Effector memory CD4-positive, alpha-beta T cell (primary cell): Measurements from ENCODE around the gene TBC1D3B.
"Not testable (repeated sequence)": the region's sequence is repeated elsewhere in the genome, so short reads cannot be mapped to it uniquely, and the experiment has no call there.

Experiments
- DNase-seq, 3 donors: peaks; one replicate each; pipeline ENCODE4 v3.0.0-alpha.2; 2020
- H3K27ac ChIP-seq: 2 replicates; pipeline ENCODE4 v1.7.0; 2013; ENCODE audit warnings: mild to moderate bottlenecking, low read length, moderate library complexity; ENCODE audit not compliant: insufficient read depth, poor library complexity, severe bottlenecking
- H3K27me3 ChIP-seq: replicated peaks from 2 replicates; pipeline ENCODE4 v1.7.0; 2013; ENCODE audit warnings: mild to moderate bottlenecking, low read length; ENCODE audit not compliant: insufficient read depth, control insufficient read depth, poor library complexity, severe bottlenecking
- H3K36me3 ChIP-seq: 2 replicates; pipeline ENCODE4 v1.7.0; 2013; ENCODE audit warnings: mild to moderate bottlenecking, low read length, moderate library complexity; ENCODE audit not compliant: control insufficient read depth, insufficient read depth
- H3K4me1 ChIP-seq: 2 replicates; pipeline ENCODE4 v1.7.0; 2013; ENCODE audit warnings: low read length, mild to moderate bottlenecking; ENCODE audit not compliant: control insufficient read depth, insufficient read depth, poor library complexity, severe bottlenecking
- H3K4me3 ChIP-seq: 2 replicates; pipeline ENCODE4 v1.7.0; 2013; ENCODE audit warnings: low read length, low read depth, mild to moderate bottlenecking; ENCODE audit not compliant: insufficient read depth, poor library complexity, severe bottlenecking
- H3K9me3 ChIP-seq: 2 replicates; pipeline ENCODE4 v1.7.0; 2013; ENCODE audit warnings: mild to moderate bottlenecking, low read length, moderate library complexity; ENCODE audit not compliant: control insufficient read depth
- total RNA-seq, 3 donors: gene quantifications; one replicate each; lab custom pipeline; 2026; lab: John Stamatoyannopoulos, UW

The TBC1D3B gene
- 0 to 0.09 (median 0) reads per million in 3 donors for total RNA-seq

DNA sequence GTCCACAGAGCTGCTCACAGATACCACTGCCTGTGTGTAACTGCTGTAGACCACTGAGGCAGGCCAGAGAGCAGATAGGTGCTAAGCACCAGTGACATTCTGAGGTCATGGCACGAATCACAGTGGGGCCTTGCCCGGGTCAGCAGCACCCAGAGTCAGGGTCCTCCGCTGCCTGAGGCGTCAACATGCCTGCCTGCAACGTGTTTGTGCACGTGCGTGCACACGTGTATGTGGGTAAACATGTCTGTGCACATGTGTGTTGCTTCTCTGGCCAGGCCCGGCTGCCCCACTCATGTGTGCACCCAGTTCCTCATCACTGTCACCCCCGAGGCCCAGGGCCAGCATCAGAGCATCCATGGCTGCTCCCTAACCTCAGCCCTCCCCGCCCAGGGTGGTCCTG is at the start of gene TBC1D3B:
Gene TBC1D3B, minus strand, starts transcription at position 101 of the 400 bp plus-strand sequence. CDS start 1,586 bp downstream, outside the sequence.
- H3K27me3 ChIP-seq, H3K27ac ChIP-seq, DNase-seq, H3K9me3 ChIP-seq, H3K4me1 ChIP-seq, H3K4me3 ChIP-seq, H3K36me3 ChIP-seq: not testable (repeated sequence)

DNA sequence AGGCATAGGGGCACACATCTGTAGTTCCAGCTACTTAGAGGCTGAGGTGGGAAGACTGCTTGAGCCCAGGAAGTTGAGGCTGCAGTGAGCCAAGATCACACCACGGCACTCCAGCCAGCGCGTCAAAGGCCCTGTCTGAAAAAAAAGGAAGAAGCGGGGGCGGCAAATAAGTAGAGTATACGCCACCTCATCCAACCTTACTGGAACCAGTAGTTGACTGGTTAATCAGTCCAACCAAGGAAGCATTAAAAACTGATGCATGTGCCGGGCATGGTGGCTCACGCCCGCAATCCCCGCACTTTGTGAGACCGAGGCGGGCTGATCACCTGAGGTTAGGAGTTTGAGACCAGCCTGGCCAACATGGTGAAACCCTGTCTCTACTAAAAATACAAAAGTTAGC is 46.5 kb upstream of the TBC1D3B start:
- H3K4me3 ChIP-seq, H3K9me3 ChIP-seq, H3K27ac ChIP-seq, H3K27me3 ChIP-seq, H3K36me3 ChIP-seq, DNase-seq, H3K4me1 ChIP-seq: not testable (repeated sequence)

DNA sequence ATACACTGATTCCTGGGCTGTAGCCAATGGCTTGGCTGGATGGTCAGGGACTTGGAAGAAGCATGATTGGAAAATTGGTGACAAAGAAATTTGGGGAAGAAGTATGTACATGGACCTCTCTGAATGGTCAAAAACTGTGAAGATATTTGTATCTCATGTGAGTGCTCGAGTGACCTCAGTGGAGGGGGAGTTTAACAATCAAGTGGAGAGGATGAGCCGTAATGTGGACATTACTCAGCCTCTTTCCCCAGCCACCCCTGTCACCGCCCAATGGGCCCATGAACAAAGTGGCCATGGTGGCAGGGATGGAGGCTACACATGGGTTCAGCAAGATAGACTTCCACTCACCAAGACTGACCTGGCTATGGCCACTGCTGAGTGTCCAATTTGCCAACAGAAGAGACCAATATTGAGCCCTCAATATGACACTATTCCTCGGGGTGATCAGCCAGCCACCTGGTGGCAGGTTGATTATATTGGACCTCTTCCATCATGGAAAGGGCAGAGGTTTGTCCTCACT is 45.2 kb upstream of the TBC1D3B start:
- DNase-seq, H3K4me1 ChIP-seq, H3K27ac ChIP-seq, H3K36me3 ChIP-seq, H3K9me3 ChIP-seq, H3K4me3 ChIP-seq, H3K27me3 ChIP-seq: not testable (repeated sequence)

DNA sequence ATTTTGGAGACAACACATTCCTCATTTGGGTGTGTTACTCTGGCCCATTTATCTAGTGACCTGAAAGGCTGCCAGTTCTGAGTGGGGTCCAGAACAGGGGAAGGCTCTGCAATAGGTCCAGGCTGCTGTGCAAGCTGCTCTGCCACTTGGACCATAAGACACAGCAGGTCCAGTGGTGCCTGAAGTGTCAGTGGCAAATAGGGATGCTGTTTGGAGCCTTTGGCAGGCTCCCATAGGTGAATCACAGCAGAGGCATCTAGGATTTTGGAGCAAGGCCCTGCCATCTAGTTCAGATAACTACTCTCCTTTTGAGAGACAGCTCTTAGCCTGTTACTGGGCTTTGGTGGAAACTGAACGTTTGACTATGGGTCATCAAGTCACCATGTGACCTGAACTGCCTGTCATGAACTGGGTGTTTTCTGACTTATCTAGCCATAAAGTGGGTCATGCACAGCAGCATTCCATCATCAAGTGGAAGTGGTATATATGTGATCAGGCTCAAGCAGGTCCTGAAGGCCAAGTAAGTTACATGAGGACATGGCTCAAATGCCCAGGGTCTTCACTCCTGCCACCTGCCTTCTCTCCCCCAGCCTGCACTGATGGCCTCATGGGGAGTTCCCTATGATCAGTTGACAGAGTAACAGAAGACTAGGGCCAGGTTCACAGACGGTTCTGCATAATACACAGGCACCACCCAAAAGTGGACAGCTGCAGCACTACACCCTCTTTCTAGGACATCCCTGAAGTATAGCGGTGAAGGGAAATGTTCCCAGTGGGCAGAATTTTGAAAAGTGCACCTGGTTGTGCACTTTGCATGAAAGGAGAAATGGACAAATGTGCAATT is 44.5 kb upstream of the TBC1D3B start:
- not testable (repeated sequence) for H3K27ac ChIP-seq, H3K4me3 ChIP-seq, H3K27me3 ChIP-seq, H3K36me3 ChIP-seq, H3K9me3 ChIP-seq, DNase-seq, H3K4me1 ChIP-seq

DNA sequence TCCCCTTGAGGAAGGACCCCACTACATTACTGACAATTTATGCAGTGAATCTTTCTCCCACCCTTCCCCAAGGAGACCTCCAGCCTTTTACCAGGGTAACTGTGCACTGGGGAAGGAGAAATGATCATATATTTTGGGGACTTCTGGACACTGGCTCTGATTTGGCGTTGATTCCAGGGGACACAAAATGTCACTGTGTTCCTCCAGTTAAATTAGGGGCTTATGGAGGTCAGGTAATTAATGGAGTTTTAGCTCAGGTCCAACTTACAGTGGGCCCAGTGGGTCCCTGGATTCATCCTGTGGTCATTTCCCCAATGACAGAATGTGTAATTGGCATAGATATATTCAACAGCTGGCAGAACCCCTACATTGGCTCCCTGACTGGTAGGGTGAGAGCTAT is 43.1 kb upstream of the TBC1D3B start:
- H3K27me3 ChIP-seq, H3K4me3 ChIP-seq, DNase-seq, H3K4me1 ChIP-seq, H3K9me3 ChIP-seq, H3K27ac ChIP-seq, H3K36me3 ChIP-seq: not testable (repeated sequence)

DNA sequence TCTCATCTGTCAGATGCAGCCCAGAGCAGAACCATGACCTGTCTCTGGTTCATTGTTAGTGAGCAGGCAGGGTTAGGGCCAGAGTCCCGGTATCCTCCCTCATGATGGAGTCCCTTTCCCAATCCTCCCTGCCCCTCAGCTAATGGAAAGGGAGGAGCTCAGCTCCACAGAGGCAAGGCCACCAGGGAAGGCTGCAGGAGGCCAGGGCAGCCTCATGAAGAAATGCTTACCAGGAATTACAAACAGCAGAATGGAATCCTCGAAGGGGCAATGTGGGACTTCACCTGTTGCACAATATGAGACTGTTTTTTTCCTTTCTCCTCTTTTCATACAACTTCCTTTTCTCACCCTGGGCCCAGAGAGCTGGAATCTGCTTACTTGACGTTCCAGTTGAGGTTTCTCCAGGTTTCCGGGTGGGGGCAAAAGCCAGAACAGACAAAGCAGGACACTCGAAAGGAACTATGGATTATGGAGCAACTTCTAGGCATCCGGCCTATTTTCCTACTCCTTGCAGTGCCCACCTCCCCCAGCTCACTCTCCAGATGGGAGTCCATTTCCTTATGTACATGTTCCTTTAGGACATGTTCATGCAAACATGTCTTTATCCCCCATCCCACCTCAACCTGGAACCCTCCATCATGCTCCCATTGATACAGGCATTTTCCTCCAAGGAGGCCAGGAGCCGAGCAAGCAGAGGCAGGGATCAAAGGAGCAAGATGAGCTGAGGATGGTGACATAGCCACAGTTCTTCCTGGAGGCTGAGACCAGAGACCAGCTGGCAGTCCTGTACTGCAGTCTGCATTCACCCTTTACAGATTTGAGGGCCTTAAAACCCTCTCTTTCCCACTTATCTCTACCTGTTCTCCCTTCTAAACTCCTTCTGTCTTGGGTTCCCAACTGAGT is 39.2 kb upstream of the TBC1D3B start:
- not testable (repeated sequence) for H3K4me1 ChIP-seq

DNA sequence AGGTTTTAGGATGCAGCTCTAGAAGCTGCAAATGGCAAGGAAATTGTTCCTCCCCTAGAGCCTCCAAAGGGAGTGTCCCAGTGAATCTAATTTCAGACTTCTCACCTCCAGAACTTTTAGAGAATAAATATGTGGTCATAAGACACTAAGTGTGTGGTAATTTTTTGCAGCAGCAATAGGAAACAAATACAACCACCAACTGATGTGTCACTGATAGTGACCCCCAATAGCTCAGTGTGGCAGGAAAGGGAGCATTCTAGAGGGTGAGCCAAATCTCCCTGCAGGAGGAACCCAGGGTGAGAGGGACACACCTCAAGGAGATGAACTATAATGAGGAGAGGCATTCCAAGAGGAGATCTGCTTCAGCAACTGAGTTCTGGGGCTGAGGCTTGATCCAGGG is 38.5 kb upstream of the TBC1D3B start:
- no peaks in the 10 kb centered on the region for H3K36me3 ChIP-seq
- no peaks in the 10 kb centered on the region for H3K9me3 ChIP-seq
- no peak overlapping the region for H3K27ac ChIP-seq
- H3K4me1 ChIP-seq: no peaks in the 10 kb centered on the region
- H3K4me3 ChIP-seq: no peak overlapping the region
- H3K27me3 ChIP-seq: peaks cover 4% of the 10 kb centered on the region
- DNase-seq: no peak

More for the DNA sequence above, 39.2 kb upstream of the TBC1D3B start:
- not testable (repeated sequence) for DNase-seq, H3K9me3 ChIP-seq, H3K27ac ChIP-seq, H3K4me3 ChIP-seq, H3K27me3 ChIP-seq, H3K36me3 ChIP-seq

DNA sequence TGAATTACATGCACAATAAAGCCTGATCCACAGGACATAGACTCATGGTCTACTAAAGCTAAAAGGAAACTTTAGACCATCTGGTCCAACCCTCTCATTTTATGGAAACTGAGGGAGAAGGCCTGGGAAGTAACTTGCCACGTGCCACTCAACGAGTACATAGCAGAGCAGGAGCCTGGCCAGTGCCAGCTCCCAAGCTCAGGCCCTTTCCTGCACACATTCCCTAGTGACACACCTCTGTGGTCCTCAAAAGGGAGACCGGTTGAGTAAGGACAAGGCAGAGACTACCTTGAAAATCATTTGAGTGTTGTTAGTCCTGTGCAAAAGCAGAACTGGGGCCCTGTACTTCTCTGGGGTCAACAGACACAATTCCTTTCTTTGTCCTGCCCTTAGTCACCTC is 37.3 kb upstream of the TBC1D3B start:
- no peaks in the 10 kb centered on the region for H3K4me1 ChIP-seq
- H3K9me3 ChIP-seq: no peaks in the 10 kb centered on the region
- no peak for DNase-seq
- no peaks in the 10 kb centered on the region for H3K36me3 ChIP-seq
- H3K4me3 ChIP-seq: no peak overlapping the region
- no peak overlapping the region for H3K27ac ChIP-seq
- H3K27me3 ChIP-seq: peaks cover 4% of the 10 kb centered on the region

DNA sequence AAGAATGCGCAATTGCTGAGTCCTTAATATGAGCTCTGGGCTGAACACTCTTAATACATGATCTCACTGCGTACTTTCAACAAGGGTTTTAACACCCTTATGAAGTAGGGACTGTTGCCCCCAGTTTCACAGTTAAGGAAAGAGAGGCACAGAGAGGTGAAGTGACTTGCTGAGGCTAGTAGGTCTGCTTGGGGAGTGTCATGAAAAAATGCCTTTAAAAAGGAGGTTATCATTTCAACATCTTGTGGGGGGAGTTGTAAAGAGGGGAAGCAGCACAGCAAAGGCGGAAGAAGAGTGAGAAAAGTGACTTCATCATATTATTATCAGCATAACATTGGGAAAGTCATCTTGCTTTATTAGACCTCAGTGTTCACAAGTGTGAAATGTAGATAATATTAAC is 36.5 kb upstream of the TBC1D3B start:
- H3K36me3 ChIP-seq: no peaks in the 10 kb centered on the region
- H3K9me3 ChIP-seq: no peaks in the 10 kb centered on the region
- H3K4me3 ChIP-seq: no peak overlapping the region
- H3K27ac ChIP-seq: no peak overlapping the region
- no peaks in the 10 kb centered on the region for H3K4me1 ChIP-seq
- H3K27me3 ChIP-seq: peaks cover 4% of the 10 kb centered on the region
- DNase-seq: no peak

DNA sequence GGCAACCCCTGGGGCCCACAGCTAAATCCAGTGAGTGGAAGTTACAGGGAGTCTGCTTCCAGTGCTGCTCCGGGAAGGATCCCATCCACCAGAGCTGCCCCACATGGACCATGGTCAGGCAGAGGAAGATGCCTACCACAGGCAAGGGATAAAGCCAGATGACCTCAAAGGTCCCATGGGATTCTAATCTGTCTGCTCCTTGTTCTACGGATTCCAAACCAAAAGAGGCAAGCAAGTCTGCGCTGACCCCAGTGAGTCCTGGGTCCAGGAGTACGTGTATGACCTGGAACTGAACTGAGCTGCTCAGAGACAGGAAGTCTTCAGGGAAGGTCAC is 35.8 kb upstream of the TBC1D3B start:
- Histone ChIP-seq H3K27ac (no peak overlapping the region), H3K4me1 (no peaks in the 10 kb centered on the region), H3K9me3 (no peaks in the 10 kb centered on the region), H3K4me3 (no peak overlapping the region), H3K27me3 (peaks cover 4% of the 10 kb centered on the region), H3K36me3 (no peaks in the 10 kb centered on the region)
- no peak for DNase-seq
